Measurements from ENCODE around the gene POLR2H. TPM values are rescaled to one million over a fixed set of nuclear protein-coding genes. Genes with fewer than 3 reads are reported as not detected.

Gene POLR2H
- total and polyA plus RNA-seq, 2 of the 4 experiments (the other 2 are of a cell fraction): 47.7 to 130 TPM

DNA sequence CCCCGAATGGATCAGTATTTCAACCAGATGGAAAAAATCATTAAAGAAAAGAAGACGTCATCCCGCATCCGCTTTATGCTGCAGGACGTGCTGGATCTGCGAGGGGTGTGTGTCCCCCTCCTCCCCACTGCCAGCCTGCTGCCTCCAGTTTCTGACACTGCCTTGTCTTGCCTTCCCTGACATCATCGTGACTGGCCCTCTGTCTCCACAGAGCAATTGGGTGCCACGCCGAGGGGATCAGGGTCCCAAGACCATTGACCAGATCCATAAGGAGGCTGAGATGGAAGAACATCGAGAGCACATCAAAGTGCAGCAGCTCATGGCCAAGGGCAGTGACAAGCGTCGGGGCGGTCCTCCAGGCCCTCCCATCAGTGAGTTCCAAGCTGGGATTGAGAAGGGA lies 36.2 kb upstream of the POLR2H start:
- no peak for DNase-seq
- dilution Hi-C loops (cut with HindIII; ENCODE audit: low sequenced_read_pairs, unreplicated experiment): no loop called here

More for the DNA sequence above, 36.2 kb upstream of the POLR2H start:
- no peak overlapping the region for H3K18ac ChIP-seq (ENCODE audit: low read depth, low read length)
- H3K14ac ChIP-seq (replicated peaks; ENCODE audit: low read depth, low read length): no peak overlapping the region
- no peak overlapping the region for H3K4me3 ChIP-seq (ENCODE audit: insufficient read depth, low read depth, low read length)
- in situ Hi-C loops (cut with MboI; ENCODE audit: low sequenced_read_pairs) (no loop called here), intact Hi-C loops (cut with micrococcal nuclease) (no loop called here)
- no peak overlapping the region for H2BK15ac ChIP-seq (ENCODE audit: low read depth, low read length)
- no peak overlapping the region for H2BK20ac ChIP-seq (ENCODE audit: low read depth, low read length)
- H3K9me3 ChIP-seq (ENCODE audit: control insufficient read depth, insufficient read depth, low read length): no peaks in the 10 kb centered on the region
- peaks cover 26% of the 10 kb centered on the region; the same call in 1 of the 2 replicates for H3K9me1 ChIP-seq (ENCODE audit: insufficient read depth, low read length)
- H2BK120ac ChIP-seq (ENCODE audit: low read depth, low read length): no peak overlapping the region
- H4K20me1 ChIP-seq (ENCODE audit: insufficient read depth, low read length): peaks cover 76% of the 10 kb centered on the region
- no peak overlapping the region for H3K56ac ChIP-seq (ENCODE audit: extremely low read depth, insufficient read depth, low read length)
- no peak overlapping the region for H4K8ac ChIP-seq (ENCODE audit: low read depth in 2 of 2, low read length in 2 of 2)
- no peak overlapping the region for H2BK5ac ChIP-seq (ENCODE audit: low read depth, low read length, poor library complexity, severe bottlenecking)
- no peak overlapping the region for H3K9ac ChIP-seq (ENCODE audit: low read depth, low read length)
- no peak for ATAC-seq (ENCODE audit: low read depth)
- H4K5ac ChIP-seq (ENCODE audit: low read depth, low read length): no peak overlapping the region
- no peak overlapping the region for H3K4ac ChIP-seq (ENCODE audit: low read depth, low read length)
- BruUV-seq (replicated peaks): no TSS peak
- H2AK9ac ChIP-seq (replicated peaks; ENCODE audit: low read depth, low read length, poor library complexity): no peak overlapping the region
- CTCF ChIA-PET: interaction anchor here (1.0 kb wide), 1 partner anchor 14 kb away, joined by 6 read pairs; no protein-coding TSS in a partner anchor
- H3K4me1 ChIP-seq (ENCODE audit: control insufficient read depth, insufficient read depth, low read length): peaks cover 1% of the 10 kb centered on the region
- 96% methylated on average over 11 of the region's 13 CpGs; no CpG with 5 or more reads in 1 of the 2 experiments for WGBS, 2 experiments (ENCODE audit: extremely low coverage in 2 of 2, insufficient read length in 1 of 2)
- no peaks in the 10 kb centered on the region for H3K27me3 ChIP-seq (ENCODE audit: control insufficient read depth, insufficient read depth, low read length)
- peaks cover 44 to 84% of the 10 kb centered on the region in 2 experiments for H3K79me1 ChIP-seq (ENCODE audit: low read depth in 1 of 2, low read length in 2 of 2)
- POLR2A ChIA-PET (ENCODE audit: unreplicated experiment): no interaction called here
- TF ChIP-seq RFX5 (IDR thresholded peaks at IDR 0.05; ENCODE audit: low read depth, low read length) (no peak), FOS (IDR thresholded peaks at IDR 0.05; ENCODE audit: low read depth, low read length) (no peak), MXI1 (IDR thresholded peaks at IDR 0.05; ENCODE audit: borderline replicate concordance, low read depth, low read length) (no peak), CEBPB (IDR thresholded peaks at IDR 0.05; ENCODE audit: low read depth, low read length) (no peak), BHLHE40 (IDR thresholded peaks at IDR 0.05; ENCODE audit: low read depth, low read length) (no peak), MAFK (IDR thresholded peaks at IDR 0.05; ENCODE audit: low read depth, low read length) (no peak), POLR2A (IDR thresholded peaks at IDR 0.05; ENCODE audit: low read depth, low read length) (no peak), CHD1 (IDR thresholded peaks at IDR 0.05; ENCODE audit: low read depth, low read length) (no peak), NFE2L2 (IDR thresholded peaks at IDR 0.05; ENCODE audit: low read depth, low read length) (no peak), RAD21 (IDR thresholded peaks at IDR 0.05; ENCODE audit: low read length) (no peak), SMC3 (IDR thresholded peaks at IDR 0.05; ENCODE audit: low read depth, low read length) (no peak), RCOR1 (IDR thresholded peaks at IDR 0.05; ENCODE audit: insufficient replicate concordance, low read length) (no peak), MAZ (IDR thresholded peaks at IDR 0.05; ENCODE audit: borderline replicate concordance, low read depth, low read length) (no peak)
- TF ChIP-seq, protein P1, sequence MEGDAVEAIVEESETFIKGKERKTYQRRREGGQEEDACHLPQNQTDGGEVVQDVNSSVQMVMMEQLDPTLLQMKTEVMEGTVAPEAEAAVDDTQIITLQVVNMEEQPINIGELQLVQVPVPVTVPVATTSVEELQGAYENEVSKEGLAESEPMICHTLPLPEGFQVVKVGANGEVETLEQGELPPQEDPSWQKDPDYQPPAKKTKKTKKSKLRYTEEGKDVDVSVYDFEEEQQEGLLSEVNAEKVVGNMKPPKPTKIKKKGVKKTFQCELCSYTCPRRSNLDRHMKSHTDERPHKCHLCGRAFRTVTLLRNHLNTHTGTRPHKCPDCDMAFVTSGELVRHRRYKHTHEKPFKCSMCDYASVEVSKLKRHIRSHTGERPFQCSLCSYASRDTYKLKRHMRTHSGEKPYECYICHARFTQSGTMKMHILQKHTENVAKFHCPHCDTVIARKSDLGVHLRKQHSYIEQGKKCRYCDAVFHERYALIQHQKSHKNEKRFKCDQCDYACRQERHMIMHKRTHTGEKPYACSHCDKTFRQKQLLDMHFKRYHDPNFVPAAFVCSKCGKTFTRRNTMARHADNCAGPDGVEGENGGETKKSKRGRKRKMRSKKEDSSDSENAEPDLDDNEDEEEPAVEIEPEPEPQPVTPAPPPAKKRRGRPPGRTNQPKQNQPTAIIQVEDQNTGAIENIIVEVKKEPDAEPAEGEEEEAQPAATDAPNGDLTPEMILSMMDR (conservative IDR thresholded peaks at IDR 0.05; ENCODE audit: low read depth, low read length): no peak
- TF ChIP-seq, protein P2, sequence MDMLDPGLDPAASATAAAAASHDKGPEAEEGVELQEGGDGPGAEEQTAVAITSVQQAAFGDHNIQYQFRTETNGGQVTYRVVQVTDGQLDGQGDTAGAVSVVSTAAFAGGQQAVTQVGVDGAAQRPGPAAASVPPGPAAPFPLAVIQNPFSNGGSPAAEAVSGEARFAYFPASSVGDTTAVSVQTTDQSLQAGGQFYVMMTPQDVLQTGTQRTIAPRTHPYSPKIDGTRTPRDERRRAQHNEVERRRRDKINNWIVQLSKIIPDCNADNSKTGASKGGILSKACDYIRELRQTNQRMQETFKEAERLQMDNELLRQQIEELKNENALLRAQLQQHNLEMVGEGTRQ (IDR thresholded peaks at IDR 0.05; ENCODE audit: low read depth, low read length): no peak
- TF ChIP-seq, protein P3, sequence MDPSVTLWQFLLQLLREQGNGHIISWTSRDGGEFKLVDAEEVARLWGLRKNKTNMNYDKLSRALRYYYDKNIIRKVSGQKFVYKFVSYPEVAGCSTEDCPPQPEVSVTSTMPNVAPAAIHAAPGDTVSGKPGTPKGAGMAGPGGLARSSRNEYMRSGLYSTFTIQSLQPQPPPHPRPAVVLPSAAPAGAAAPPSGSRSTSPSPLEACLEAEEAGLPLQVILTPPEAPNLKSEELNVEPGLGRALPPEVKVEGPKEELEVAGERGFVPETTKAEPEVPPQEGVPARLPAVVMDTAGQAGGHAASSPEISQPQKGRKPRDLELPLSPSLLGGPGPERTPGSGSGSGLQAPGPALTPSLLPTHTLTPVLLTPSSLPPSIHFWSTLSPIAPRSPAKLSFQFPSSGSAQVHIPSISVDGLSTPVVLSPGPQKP (IDR thresholded peaks at IDR 0.05; ENCODE audit: borderline replicate concordance, low read depth, low read length): no peak
- no peak overlapping the region for H4K91ac ChIP-seq (ENCODE audit: insufficient read depth, low read depth, low read length)
- H3K27ac ChIP-seq (ENCODE audit: insufficient read depth, low read length): no peak overlapping the region
- peak overlapping the region; percentile 6 for H2AFZ ChIP-seq (replicated peaks; ENCODE audit: low read length, poor library complexity)
- no peak overlapping the region for H3K23ac ChIP-seq (ENCODE audit: low read depth, low read length)
- H3K36me3 ChIP-seq (ENCODE audit: control insufficient read depth, insufficient read depth, low read length): peaks cover 90% of the 10 kb centered on the region
- no peak overlapping the region for H2AK5ac ChIP-seq (ENCODE audit: low read depth, low read length)
- no peak overlapping the region for H3K4me2 ChIP-seq (ENCODE audit: low read depth, low read length)

All from IMR-90 (cell line).